Measurements from ENCODE around the gene PRSS57.

The PRSS57 gene

GRCh38 chr19:651991-652390 is 43.3 kb downstream of the PRSS57 start:
- H3K27me3 ChIP-seq (ENCODE audit: control insufficient read depth in 2 of 2, insufficient read depth in 2 of 2, low read length in 2 of 2): no peaks in the 10 kb centered on the region
- no peak overlapping the region for H3K27ac ChIP-seq (ENCODE audit: low read depth in 2 of 2, low read length in 2 of 2)
- no peak overlapping the region for H3K9ac ChIP-seq (ENCODE audit: low read depth in 1 of 2, low read length in 2 of 2)
- H3K4me1 ChIP-seq (ENCODE audit: control insufficient read depth in 2 of 2, insufficient read depth in 2 of 2, low read length in 2 of 2): peaks cover 0 to 2% of the 10 kb centered on the region in 2 donors
- peaks cover 30 to 33% of the 10 kb centered on the region in 2 donors for H3K36me3 ChIP-seq (ENCODE audit: control insufficient read depth in 2 of 2, insufficient read depth in 2 of 2, low read length in 2 of 2)
- no peaks in the 10 kb centered on the region for H3K9me3 ChIP-seq (ENCODE audit: control insufficient read depth in 2 of 2, low read length in 2 of 2)
- H3K4me3 ChIP-seq (ENCODE audit: low read length in 2 of 2): no peak overlapping the region

- Histone ChIP-seq H3K9ac (ENCODE audit: low read depth in 1 of 2, low read length in 2 of 2) (no peak overlapping the region), H3K27me3 (ENCODE audit: control insufficient read depth in 2 of 2, insufficient read depth in 2 of 2, low read length in 2 of 2) (no peaks in the 10 kb centered on the region), H3K4me1 (ENCODE audit: control insufficient read depth in 2 of 2, insufficient read depth in 2 of 2, low read length in 2 of 2) (no peaks in the 10 kb centered on the region), H3K36me3 (ENCODE audit: control insufficient read depth in 2 of 2, insufficient read depth in 2 of 2, low read length in 2 of 2) (peaks cover 33 to 35% of the 10 kb centered on the region in 2 donors), H3K27ac (ENCODE audit: low read depth in 2 of 2, low read length in 2 of 2) (no peak overlapping the region), H3K9me3 (ENCODE audit: control insufficient read depth in 2 of 2, low read length in 2 of 2) (no peaks in the 10 kb centered on the region), H3K4me3 (ENCODE audit: low read length in 2 of 2) (no peak overlapping the region)
These were observed 44.0 kb downstream of the PRSS57 start for GRCh38 chr19:651114-651818.

- H3K36me3 ChIP-seq (ENCODE audit: control insufficient read depth in 2 of 2, insufficient read depth in 2 of 2, low read length in 2 of 2): peaks cover 36% of the 10 kb centered on the region in 2 donors
- no peak overlapping the region for H3K4me3 ChIP-seq (ENCODE audit: low read length in 2 of 2)
- no peaks in the 10 kb centered on the region for H3K4me1 ChIP-seq (ENCODE audit: control insufficient read depth in 2 of 2, insufficient read depth in 2 of 2, low read length in 2 of 2)
- H3K27ac ChIP-seq (ENCODE audit: low read depth in 2 of 2, low read length in 2 of 2): no peak overlapping the region
- no peaks in the 10 kb centered on the region for H3K27me3 ChIP-seq (ENCODE audit: control insufficient read depth in 2 of 2, insufficient read depth in 2 of 2, low read length in 2 of 2)
- H3K9ac ChIP-seq (ENCODE audit: low read depth in 1 of 2, low read length in 2 of 2): no peak overlapping the region
- H3K9me3 ChIP-seq (ENCODE audit: control insufficient read depth in 2 of 2, low read length in 2 of 2): no peaks in the 10 kb centered on the region
These were observed 45.1 kb downstream of the PRSS57 start for GRCh38 chr19:650121-650520.

- no peak overlapping the region for H3K27ac ChIP-seq (ENCODE audit: low read depth in 2 of 2, low read length in 2 of 2)
- H3K9ac ChIP-seq (ENCODE audit: low read depth in 1 of 2, low read length in 2 of 2): no peak overlapping the region
- no peak overlapping the region for H3K4me3 ChIP-seq (ENCODE audit: low read length in 2 of 2)
- H3K36me3 ChIP-seq (ENCODE audit: control insufficient read depth in 2 of 2, insufficient read depth in 2 of 2, low read length in 2 of 2): peaks cover 36% of the 10 kb centered on the region in 2 donors
- no peaks in the 10 kb centered on the region for H3K9me3 ChIP-seq (ENCODE audit: control insufficient read depth in 2 of 2, low read length in 2 of 2)
- H3K4me1 ChIP-seq (ENCODE audit: control insufficient read depth in 2 of 2, insufficient read depth in 2 of 2, low read length in 2 of 2): no peaks in the 10 kb centered on the region
- no peaks in the 10 kb centered on the region for H3K27me3 ChIP-seq (ENCODE audit: control insufficient read depth in 2 of 2, insufficient read depth in 2 of 2, low read length in 2 of 2)
These were observed 46.1 kb downstream of the PRSS57 start for GRCh38 chr19:648904-649801.

- H3K4me1 ChIP-seq (ENCODE audit: control insufficient read depth in 2 of 2, insufficient read depth in 2 of 2, low read length in 2 of 2): no peaks in the 10 kb centered on the region
- H3K27me3 ChIP-seq (ENCODE audit: control insufficient read depth in 2 of 2, insufficient read depth in 2 of 2, low read length in 2 of 2): no peaks in the 10 kb centered on the region
- H3K9ac ChIP-seq (ENCODE audit: low read depth in 1 of 2, low read length in 2 of 2): no peak overlapping the region
- no peaks in the 10 kb centered on the region for H3K9me3 ChIP-seq (ENCODE audit: control insufficient read depth in 2 of 2, low read length in 2 of 2)
- H3K4me3 ChIP-seq (ENCODE audit: low read length in 2 of 2): no peak overlapping the region
- no peak overlapping the region for H3K27ac ChIP-seq (ENCODE audit: low read depth in 2 of 2, low read length in 2 of 2)
- peaks cover 30 to 31% of the 10 kb centered on the region in 2 donors for H3K36me3 ChIP-seq (ENCODE audit: control insufficient read depth in 2 of 2, insufficient read depth in 2 of 2, low read length in 2 of 2)
These were observed 46.9 kb downstream of the PRSS57 start for GRCh38 chr19:648305-648704.

DNA sequence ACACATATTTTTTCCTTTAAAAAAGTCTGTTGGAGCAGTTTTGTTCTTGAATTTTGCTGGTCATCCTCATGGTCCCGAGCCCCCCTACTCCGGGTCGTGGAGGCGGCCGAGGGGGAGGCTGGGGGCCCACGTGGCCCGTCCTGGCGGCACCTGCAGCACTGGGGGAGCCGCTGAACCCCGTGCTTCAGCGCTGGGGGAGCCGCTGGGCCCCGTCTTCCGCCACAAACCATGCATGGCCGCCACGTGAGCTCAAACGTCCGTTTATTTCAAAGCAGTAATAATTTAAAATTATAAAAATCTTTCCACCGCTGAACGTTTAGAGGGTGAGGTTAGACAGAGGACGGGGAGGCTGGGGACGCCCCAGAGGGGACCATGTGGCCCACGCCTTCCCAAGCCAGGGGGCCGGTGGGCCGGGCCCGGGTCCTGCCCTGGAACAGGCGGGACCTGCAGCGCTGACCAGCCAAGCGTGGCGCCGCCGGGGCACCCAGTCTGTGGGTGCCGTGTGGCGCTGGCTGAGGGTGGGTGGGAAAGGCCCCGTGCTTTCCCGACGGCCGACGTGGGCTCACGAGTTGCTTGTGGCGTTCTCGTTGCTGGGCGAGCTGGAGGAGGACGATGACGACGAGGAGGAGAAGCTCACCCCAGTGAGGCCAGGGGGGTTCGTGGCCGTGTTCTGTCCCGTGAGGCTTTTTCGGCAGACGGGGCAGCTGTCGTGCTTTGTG is 47.5 kb downstream of the PRSS57 start:
- no peak overlapping the region for H3K27ac ChIP-seq (ENCODE audit: low read depth in 2 of 2, low read length in 2 of 2)
- H3K27me3 ChIP-seq (ENCODE audit: control insufficient read depth in 2 of 2, insufficient read depth in 2 of 2, low read length in 2 of 2): no peaks in the 10 kb centered on the region
- H3K9ac ChIP-seq (ENCODE audit: low read depth in 1 of 2, low read length in 2 of 2): no peak overlapping the region
- peaks cover 28 to 30% of the 10 kb centered on the region in 2 donors for H3K36me3 ChIP-seq (ENCODE audit: control insufficient read depth in 2 of 2, insufficient read depth in 2 of 2, low read length in 2 of 2)
- H3K4me3 ChIP-seq (ENCODE audit: low read length in 2 of 2): no peak overlapping the region
- H3K4me1 ChIP-seq (ENCODE audit: control insufficient read depth in 2 of 2, insufficient read depth in 2 of 2, low read length in 2 of 2): no peaks in the 10 kb centered on the region
- no peaks in the 10 kb centered on the region for H3K9me3 ChIP-seq (ENCODE audit: control insufficient read depth in 2 of 2, low read length in 2 of 2)

DNA sequence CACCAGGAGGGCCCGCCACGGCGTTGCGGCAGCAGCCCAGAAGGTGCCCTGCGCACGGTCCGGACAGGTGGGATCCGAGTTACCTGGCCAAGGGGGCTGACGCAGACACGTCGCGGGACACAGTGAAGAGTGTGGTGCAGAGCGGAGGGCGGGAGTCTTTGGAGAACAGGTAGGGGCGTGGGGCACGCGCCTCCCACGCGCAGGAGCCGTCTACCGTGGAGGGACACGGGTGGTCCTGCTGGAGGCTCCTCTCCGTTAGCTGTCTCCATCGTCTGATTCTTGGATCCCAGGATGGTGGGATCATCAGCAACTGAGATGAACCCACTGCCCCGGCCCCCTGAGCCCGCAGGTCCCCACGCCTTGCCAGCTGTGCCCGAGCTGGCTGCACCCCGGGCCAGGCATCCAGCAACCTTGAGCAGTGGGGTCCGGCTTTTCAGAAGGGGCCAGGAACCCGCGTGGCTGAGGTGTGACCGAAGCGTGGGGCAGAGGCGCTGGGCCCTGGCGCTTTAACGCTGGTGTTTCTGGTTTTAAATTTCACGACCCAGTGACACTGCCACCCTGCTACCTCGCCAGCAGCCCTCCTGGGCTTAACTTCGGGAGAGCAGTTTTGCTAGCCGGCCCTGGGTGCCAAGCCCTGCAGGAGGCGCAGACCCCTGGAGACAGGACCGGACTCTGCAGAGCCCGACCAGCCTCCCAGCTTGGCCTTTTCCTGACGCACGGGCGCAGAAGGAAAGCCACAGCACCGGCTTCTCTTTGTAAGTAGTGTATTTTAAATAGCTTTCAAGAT is 48.3 kb downstream of the PRSS57 start:
- Histone ChIP-seq H3K4me3 (ENCODE audit: low read length in 2 of 2) (no peak overlapping the region), H3K36me3 (ENCODE audit: control insufficient read depth in 2 of 2, insufficient read depth in 2 of 2, low read length in 2 of 2) (peaks cover 24 to 25% of the 10 kb centered on the region in 2 donors), H3K27ac (ENCODE audit: low read depth in 2 of 2, low read length in 2 of 2) (no peak overlapping the region), H3K27me3 (ENCODE audit: control insufficient read depth in 2 of 2, insufficient read depth in 2 of 2, low read length in 2 of 2) (no peaks in the 10 kb centered on the region), H3K9ac (ENCODE audit: low read depth in 1 of 2, low read length in 2 of 2) (no peak overlapping the region), H3K4me1 (ENCODE audit: control insufficient read depth in 2 of 2, insufficient read depth in 2 of 2, low read length in 2 of 2) (no peaks in the 10 kb centered on the region), H3K9me3 (ENCODE audit: control insufficient read depth in 2 of 2, low read length in 2 of 2) (no peaks in the 10 kb centered on the region)

- no peak overlapping the region for H3K27ac ChIP-seq (ENCODE audit: low read depth in 2 of 2, low read length in 2 of 2)
- H3K27me3 ChIP-seq (ENCODE audit: control insufficient read depth in 2 of 2, insufficient read depth in 2 of 2, low read length in 2 of 2): no peaks in the 10 kb centered on the region
- H3K4me3 ChIP-seq (ENCODE audit: low read length in 2 of 2): no peak overlapping the region
- no peak overlapping the region for H3K9ac ChIP-seq (ENCODE audit: low read depth in 1 of 2, low read length in 2 of 2)
- no peaks in the 10 kb centered on the region for H3K9me3 ChIP-seq (ENCODE audit: control insufficient read depth in 2 of 2, low read length in 2 of 2)
- no peaks in the 10 kb centered on the region for H3K4me1 ChIP-seq (ENCODE audit: control insufficient read depth in 2 of 2, insufficient read depth in 2 of 2, low read length in 2 of 2)
- peaks cover 19 to 20% of the 10 kb centered on the region in 2 donors for H3K36me3 ChIP-seq (ENCODE audit: control insufficient read depth in 2 of 2, insufficient read depth in 2 of 2, low read length in 2 of 2)
These were observed 49.1 kb downstream of the PRSS57 start for GRCh38 chr19:645912-646778.

GRCh38 chr19:644789-645188 is 50.5 kb downstream of the PRSS57 start:
- Histone ChIP-seq H3K4me1 (ENCODE audit: control insufficient read depth in 2 of 2, insufficient read depth in 2 of 2, low read length in 2 of 2) (no peaks in the 10 kb centered on the region), H3K27me3 (ENCODE audit: control insufficient read depth in 2 of 2, insufficient read depth in 2 of 2, low read length in 2 of 2) (no peaks in the 10 kb centered on the region), H3K9me3 (ENCODE audit: control insufficient read depth in 2 of 2, low read length in 2 of 2) (no peaks in the 10 kb centered on the region), H3K9ac (ENCODE audit: low read depth in 1 of 2, low read length in 2 of 2) (no peak overlapping the region), H3K27ac (ENCODE audit: low read depth in 2 of 2, low read length in 2 of 2) (no peak overlapping the region), H3K36me3 (ENCODE audit: control insufficient read depth in 2 of 2, insufficient read depth in 2 of 2, low read length in 2 of 2) (peaks cover 16 to 19% of the 10 kb centered on the region in 2 donors), H3K4me3 (ENCODE audit: low read length in 2 of 2) (no peak overlapping the region)

Measured in mucosa of rectum (tissue), 2 donors.